Activated effector memory CD4-positive, alpha-beta T cell treated with Interleukin-2 at 50 U/mL for 16 hours (primary cell): Measurements from ENCODE around the gene FAM81A.
"Not testable (repeated sequence)": the region's sequence is repeated elsewhere in the genome, so short reads cannot be mapped to it uniquely, and the experiment has no call there.

Experiments used
- DNase-seq: peaks from one replicate; pipeline ENCODE4 v3.0.0-alpha.2; 2020

Gene FAM81A

GRCh38 chr15:59491062-59491461 is 53.1 kb downstream of the FAM81A start:
- DNase-seq = no peak

DNA sequence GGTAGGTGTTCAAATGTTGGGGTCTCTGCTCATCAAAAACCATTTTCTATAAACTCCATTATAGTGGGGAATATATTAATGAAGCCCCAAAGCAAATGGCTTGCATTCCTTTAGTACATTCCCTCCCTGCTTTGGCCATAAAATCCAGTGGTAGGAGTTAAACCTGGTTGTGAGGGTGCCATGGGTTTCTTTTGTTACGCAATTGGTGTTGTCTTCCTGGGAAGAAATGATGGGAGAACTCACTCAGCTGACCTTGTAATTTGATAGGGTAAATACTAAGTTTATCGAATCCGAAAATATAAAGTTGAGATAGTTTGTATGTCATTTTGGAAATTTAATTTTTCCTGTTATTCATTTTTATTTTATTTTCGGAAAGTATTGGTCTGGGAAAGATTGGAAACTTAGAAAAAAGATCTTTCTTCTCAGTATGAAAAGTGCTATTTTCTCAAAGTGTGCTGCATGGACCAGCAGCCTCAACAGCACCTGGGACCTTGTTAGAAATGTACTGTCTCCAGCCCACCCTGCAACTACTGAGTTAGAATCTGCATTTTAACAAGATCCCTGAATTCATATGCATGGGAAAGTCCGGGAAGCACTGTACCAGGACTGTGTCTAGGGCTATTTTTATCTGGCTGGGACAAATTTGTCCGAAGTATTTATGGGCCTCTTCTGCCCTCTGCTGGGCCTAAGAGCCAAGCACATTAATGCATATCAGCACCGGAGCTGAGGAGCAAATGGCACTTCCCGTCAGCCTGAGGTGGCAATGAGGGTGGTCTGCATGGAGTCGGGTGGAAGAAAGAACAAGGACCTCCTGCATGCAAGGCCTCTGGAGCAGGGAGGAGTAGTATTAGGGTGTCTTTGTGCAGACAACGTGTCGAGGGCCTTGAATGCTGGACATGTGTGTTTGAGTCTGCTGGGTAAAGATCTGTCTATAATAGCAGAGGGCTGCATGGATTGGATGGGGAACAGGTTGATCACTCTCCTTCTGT is 54.7 kb downstream of the FAM81A start:
- peak; percentile 29 for DNase-seq

GRCh38 chr15:59501597-59501996 is 63.6 kb downstream of the FAM81A start:
- no peak for DNase-seq

- DNase-seq = no peak
These were observed 77.2 kb downstream of the FAM81A start for GRCh38 chr15:59515190-59515589.

DNA sequence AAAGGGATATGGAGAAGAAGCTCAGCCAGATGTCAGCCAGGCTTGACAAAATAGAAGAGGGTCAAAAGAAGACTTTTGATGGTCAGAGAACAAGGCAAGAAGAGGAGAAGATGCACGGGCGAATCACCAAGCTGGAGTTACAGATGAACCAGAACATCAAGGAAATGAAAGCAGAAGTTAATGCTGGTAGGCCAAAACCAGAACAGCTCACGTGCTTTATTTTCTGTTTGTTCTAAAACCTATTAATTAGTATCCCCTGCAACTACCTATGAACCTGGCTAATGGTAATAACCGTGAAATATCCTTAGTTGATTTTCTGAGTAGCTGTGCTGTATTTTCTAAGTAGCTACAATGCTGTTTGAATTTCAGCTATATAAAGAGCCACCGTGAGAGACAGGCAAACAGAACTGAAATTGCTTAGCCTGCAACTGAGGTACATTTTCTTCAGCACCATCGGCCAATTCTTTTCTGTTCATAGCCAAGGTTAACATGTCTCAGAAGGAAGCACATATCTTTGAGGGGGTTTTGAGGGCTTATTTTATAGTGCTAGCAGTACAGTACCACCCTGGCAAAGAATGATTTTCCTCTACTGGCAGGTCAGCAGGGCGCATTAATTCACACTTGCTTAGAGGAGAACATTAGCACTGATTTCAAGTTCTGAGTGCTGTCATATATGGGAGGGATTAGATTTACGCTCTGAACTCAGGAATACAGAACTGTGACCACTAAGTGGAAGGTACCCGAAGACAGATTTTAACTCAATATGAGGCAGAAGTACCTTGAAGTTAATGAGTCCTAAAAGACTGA is 78.9 kb downstream of the FAM81A start:
- DNase-seq = no peak

- DNase-seq = no peak
These were observed 81.3 kb downstream of the FAM81A start for GRCh38 chr15:59519329-59519728.

GRCh38 chr15:59521443-59521842 is 83.5 kb downstream of the FAM81A start:
- no peak for DNase-seq

DNA sequence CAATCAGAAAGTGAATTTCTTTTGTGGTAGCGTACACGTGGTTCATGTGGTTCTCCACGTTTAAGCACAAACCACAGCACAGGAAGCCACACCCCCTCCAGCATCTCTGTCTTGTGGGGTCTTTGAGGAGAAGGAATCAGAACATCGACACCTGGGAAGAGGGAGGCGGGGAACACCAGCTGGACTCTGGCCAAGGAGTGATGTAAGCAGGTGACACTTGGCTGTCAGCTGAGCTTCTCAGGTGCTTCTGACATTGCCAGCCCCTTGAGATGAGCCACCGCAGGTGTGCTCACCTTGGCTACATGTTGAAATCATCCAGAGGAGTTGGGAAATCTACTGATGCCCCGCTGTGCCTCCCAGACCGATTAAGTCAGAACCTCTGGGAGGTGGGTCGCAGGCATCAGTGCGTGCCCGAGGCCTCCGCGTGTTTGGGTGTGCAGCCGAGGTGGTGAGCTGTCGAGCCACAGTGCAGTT is 85.0 kb downstream of the FAM81A start:
- DNase-seq = peak; percentile 7

DNA sequence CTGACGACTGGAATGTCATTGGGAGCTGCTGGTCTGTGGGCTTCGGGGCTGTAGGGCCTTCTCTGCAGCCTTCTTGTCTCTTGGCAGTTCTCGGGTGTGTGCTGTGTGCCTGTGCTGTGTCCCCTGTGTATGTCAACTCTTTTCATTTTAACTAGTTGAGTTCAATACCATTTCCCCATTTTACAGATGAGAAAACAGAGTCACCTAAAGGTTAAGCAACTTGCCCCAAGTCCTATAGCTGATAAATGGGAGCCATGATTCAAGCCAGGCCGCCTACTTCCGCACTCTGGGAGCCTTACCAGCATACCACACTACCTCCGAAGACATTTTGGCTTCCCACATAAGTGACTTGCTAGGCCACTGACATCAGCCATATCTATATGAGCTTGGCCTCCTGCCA is 85.7 kb downstream of the FAM81A start:
- no peak for DNase-seq

- no peak for DNase-seq
These were observed 86.3 kb downstream of the FAM81A start for GRCh38 chr15:59524331-59524731.

GRCh38 chr15:59526466-59526865 is 88.5 kb downstream of the FAM81A start:
- DNase-seq = not testable (repeated sequence)

DNA sequence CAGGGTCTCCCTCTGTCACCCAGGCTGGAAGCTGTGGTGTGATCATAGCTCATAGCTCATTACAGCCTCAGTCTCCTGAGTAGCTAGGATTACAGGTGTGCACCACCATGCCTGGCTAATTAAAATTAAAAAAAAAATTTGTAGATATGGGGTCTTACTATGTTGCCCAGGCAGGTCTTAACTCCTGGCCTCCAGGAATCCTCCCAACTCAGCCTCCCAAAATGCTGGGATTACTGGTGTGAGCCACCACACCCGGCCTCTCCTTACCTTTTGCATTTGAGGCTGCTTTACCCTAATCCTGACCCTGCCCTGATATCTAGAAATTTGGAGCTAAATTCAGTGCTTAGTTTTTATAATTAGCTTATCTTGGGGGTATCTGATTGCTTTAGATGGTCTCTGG is 90.4 kb downstream of the FAM81A start:
- no peak for DNase-seq

GRCh38 chr15:59528961-59529402 is 91.0 kb downstream of the FAM81A start:
- DNase-seq = peak; percentile 40

GRCh38 chr15:59531066-59531675 is 93.2 kb downstream of the FAM81A start:
- DNase-seq = no peak

DNA sequence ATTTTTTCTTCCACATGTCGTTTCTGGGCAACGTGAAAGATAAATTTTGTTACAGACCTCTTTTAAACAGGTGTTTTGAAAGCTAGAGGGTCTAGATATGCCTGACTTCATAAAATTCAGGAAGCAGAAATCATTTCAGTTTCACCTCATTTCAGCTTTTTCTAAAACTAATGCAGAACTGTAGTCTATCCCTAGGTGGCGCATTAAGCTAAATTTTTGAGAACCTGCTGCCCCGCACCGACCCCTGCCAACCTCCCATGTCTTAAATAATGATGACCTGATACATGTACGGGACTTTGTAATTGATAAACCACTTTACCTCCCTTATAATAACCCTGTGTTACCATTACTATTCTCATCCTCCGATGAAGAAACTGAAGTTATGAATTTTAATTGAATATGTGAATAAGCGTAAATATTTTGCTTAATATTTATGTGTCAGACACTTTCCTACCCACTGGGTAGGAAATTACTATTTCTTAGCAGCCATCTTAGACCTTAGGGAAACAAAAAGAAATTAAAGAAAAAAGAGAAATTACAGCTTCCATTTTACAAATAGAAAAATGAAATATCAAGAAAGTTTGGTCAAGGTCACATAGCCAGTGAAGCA is 94.9 kb downstream of the FAM81A start:
- no peak for DNase-seq

GRCh38 chr15:59536553-59536952 is 98.6 kb downstream of the FAM81A start:
- DNase-seq = no peak

- no peak for DNase-seq
These were observed 99.4 kb downstream of the FAM81A start for GRCh38 chr15:59537403-59537802.

GRCh38 chr15:59538494-59538893 is 100.5 kb downstream of the FAM81A start:
- no peak for DNase-seq

- no peak for DNase-seq
These were observed 101.8 kb downstream of the FAM81A start for GRCh38 chr15:59539799-59540198.

DNA sequence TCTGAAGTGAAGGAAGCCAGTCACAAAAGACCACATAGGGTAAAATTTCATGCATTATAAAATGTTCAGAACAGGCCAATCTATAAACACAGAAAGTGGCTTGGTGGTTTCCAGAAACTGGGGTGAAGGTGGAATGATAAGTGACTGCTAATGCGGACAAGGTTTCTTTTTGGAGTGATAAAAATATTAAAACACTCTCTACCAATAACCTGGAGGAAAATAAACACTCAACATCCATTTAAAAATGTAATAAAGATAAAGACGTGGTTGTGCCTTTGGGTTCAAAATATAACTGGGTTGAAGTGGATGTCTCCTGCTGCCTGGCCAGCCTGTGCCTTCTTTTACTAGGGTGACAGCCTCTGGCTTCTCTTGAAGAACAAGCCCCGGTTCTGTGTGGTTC is 102.7 kb downstream of the FAM81A start:
- no peak for DNase-seq

DNA sequence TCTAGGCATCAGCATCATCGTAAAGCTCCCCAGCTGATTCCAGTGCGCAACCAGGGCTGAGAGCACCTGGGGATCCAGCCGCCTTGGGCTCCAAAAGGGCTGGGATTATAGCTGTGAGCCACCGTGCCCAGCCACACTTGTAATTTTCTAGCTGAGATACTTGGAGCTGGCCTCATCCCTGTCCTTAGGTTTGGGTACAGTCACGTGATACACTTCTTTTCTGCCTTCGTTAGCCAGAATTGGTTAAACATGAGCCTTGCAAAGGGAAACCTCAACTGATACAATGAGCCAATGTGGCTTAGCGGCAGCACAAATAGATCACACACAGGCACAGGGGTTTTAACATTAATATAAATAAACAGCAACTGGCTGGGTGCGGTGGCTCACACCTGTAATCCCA is 103.8 kb downstream of the FAM81A start:
- DNase-seq = no peak

GRCh38 chr15:59543721-59544547 is 105.9 kb downstream of the FAM81A start:
- DNase-seq = no peak
